ENCODE measurements around the gene EPRS1.

Gene EPRS1

GRCh38 chr1:220003610-220004299 lies 42.5 kb downstream of the EPRS1 start:
- Histone ChIP-seq H3K36me3 (ENCODE audit: control insufficient read depth, insufficient read depth, low read length) (peaks cover 8% of the 10 kb centered on the region), H3K27ac (ENCODE audit: insufficient read depth, low read depth, low read length, poor library complexity, severe bottlenecking) (no peak overlapping the region)
- 90 to 99% methylated on average over 6 of the region's 6 CpGs for WGBS, 2 experiments

GRCh38 chr1:220003015-220003414 lies 43.3 kb downstream of the EPRS1 start:
- Histone ChIP-seq H3K27ac (ENCODE audit: insufficient read depth, low read depth, low read length, poor library complexity, severe bottlenecking) (no peak overlapping the region), H3K36me3 (ENCODE audit: control insufficient read depth, insufficient read depth, low read length) (peaks cover 8% of the 10 kb centered on the region), H3K4me3 (ENCODE audit: insufficient read depth, low read depth, low read length) (no peak overlapping the region), H3K9me3 (ENCODE audit: control insufficient read depth, low read length) (no peaks in the 10 kb centered on the region), H3K4me1 (ENCODE audit: control insufficient read depth, insufficient read depth, low read length) (no peaks in the 10 kb centered on the region), H3K27me3 (ENCODE audit: control insufficient read depth, insufficient read depth, low read length, poor library complexity, severe bottlenecking) (no peaks in the 10 kb centered on the region)
- WGBS, 2 experiments, result 100% methylated on average over 1 of the region's 1 CpG

More at GRCh38 chr1:220003610-220004299, 42.5 kb downstream of the EPRS1 start:
- H3K4me1 ChIP-seq (ENCODE audit: control insufficient read depth, insufficient read depth, low read length), result no peaks in the 10 kb centered on the region
- no peak overlapping the region for H3K4me3 ChIP-seq (ENCODE audit: insufficient read depth, low read depth, low read length)
- H3K9me3 ChIP-seq (ENCODE audit: control insufficient read depth, low read length), result no peaks in the 10 kb centered on the region
- H3K27me3 ChIP-seq (ENCODE audit: control insufficient read depth, insufficient read depth, low read length, poor library complexity, severe bottlenecking), result no peaks in the 10 kb centered on the region

- no peak overlapping the region for H3K4me3 ChIP-seq (ENCODE audit: insufficient read depth, low read depth, low read length)
- WGBS, 2 experiments, result 93 to 95% methylated on average over 3 to 4 of the region's 4 CpGs
- peaks cover 21% of the 10 kb centered on the region for H3K36me3 ChIP-seq (ENCODE audit: control insufficient read depth, insufficient read depth, low read length)
- no peaks in the 10 kb centered on the region for H3K9me3 ChIP-seq (ENCODE audit: control insufficient read depth, low read length)
- no peak overlapping the region for H3K27ac ChIP-seq (ENCODE audit: insufficient read depth, low read depth, low read length, poor library complexity, severe bottlenecking)
- H3K4me1 ChIP-seq (ENCODE audit: control insufficient read depth, insufficient read depth, low read length), result no peaks in the 10 kb centered on the region
- no peaks in the 10 kb centered on the region for H3K27me3 ChIP-seq (ENCODE audit: control insufficient read depth, insufficient read depth, low read length, poor library complexity, severe bottlenecking)
Observed at GRCh38 chr1:220001095-220001501, 45.2 kb downstream of the EPRS1 start.

- WGBS, 2 experiments, result 83 to 96% methylated on average over 2 to 4 of the region's 4 CpGs
- peaks cover 28% of the 10 kb centered on the region for H3K36me3 ChIP-seq (ENCODE audit: control insufficient read depth, insufficient read depth, low read length)
Observed at GRCh38 chr1:219999821-220000220, 46.5 kb downstream of the EPRS1 start.

More at GRCh38 chr1:219999821-220000220, 46.5 kb downstream of the EPRS1 start:
- Histone ChIP-seq H3K4me3 (ENCODE audit: insufficient read depth, low read depth, low read length) (no peak overlapping the region), H3K27ac (ENCODE audit: insufficient read depth, low read depth, low read length, poor library complexity, severe bottlenecking) (no peak overlapping the region), H3K27me3 (ENCODE audit: control insufficient read depth, insufficient read depth, low read length, poor library complexity, severe bottlenecking) (no peaks in the 10 kb centered on the region), H3K9me3 (ENCODE audit: control insufficient read depth, low read length) (no peaks in the 10 kb centered on the region), H3K4me1 (ENCODE audit: control insufficient read depth, insufficient read depth, low read length) (no peaks in the 10 kb centered on the region)
